GM12864 (cell line): ENCODE results near the gene OR51I2.

Experiments
- DNase-seq: peaks from one replicate; pipeline ENCODE4 v3.0.0-alpha.2; 2011; ENCODE audit warnings: low read depth
- H3K4me3 ChIP-seq: 2 replicates; pipeline ENCODE4 v1.5.1; 2011; ENCODE audit warnings: mild to moderate bottlenecking, low read depth, low read length, control low read depth
- TF ChIP-seq, protein P1 (sequence below): IDR thresholded peaks from 2 replicates; pipeline ENCODE4 v1.5.1; 2011; ENCODE audit warnings: low read depth, mild to moderate bottlenecking, moderate library complexity, low read length, control low read depth, inconsistent platforms; ENCODE audit errors: missing control alignments

The OR51I2 gene, protein sequence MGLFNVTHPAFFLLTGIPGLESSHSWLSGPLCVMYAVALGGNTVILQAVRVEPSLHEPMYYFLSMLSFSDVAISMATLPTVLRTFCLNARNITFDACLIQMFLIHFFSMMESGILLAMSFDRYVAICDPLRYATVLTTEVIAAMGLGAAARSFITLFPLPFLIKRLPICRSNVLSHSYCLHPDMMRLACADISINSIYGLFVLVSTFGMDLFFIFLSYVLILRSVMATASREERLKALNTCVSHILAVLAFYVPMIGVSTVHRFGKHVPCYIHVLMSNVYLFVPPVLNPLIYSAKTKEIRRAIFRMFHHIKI

DNA sequence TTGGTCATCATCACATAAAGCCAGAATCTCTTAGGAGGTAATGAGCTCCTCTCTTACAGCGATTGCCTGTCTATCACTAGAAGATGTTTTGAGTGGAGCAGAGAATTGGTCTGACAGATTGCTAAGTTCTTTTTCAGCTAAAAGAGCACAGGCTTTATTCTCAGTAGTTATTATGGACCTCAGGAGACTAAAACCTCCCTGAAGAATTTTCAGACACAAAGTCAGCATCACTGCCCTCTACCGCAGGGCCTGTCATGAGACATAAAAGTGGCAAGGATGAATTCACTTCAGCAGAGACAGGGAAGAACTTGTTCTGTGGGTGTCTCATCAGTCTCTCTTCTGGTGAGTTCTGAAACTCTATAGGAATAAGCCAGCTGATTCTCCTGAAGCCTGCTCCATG, at the start of gene OR51I2:
OR51I2 (plus strand) TSS at position 301 of the 400 bp plus-strand sequence. CDS start 4,166 bp downstream, outside the sequence.
- no peak for DNase-seq
- TF ChIP-seq, protein P1, sequence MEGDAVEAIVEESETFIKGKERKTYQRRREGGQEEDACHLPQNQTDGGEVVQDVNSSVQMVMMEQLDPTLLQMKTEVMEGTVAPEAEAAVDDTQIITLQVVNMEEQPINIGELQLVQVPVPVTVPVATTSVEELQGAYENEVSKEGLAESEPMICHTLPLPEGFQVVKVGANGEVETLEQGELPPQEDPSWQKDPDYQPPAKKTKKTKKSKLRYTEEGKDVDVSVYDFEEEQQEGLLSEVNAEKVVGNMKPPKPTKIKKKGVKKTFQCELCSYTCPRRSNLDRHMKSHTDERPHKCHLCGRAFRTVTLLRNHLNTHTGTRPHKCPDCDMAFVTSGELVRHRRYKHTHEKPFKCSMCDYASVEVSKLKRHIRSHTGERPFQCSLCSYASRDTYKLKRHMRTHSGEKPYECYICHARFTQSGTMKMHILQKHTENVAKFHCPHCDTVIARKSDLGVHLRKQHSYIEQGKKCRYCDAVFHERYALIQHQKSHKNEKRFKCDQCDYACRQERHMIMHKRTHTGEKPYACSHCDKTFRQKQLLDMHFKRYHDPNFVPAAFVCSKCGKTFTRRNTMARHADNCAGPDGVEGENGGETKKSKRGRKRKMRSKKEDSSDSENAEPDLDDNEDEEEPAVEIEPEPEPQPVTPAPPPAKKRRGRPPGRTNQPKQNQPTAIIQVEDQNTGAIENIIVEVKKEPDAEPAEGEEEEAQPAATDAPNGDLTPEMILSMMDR, result no peak
- H3K4me3 ChIP-seq, result no peak within 1 kb of the TSS

DNA sequence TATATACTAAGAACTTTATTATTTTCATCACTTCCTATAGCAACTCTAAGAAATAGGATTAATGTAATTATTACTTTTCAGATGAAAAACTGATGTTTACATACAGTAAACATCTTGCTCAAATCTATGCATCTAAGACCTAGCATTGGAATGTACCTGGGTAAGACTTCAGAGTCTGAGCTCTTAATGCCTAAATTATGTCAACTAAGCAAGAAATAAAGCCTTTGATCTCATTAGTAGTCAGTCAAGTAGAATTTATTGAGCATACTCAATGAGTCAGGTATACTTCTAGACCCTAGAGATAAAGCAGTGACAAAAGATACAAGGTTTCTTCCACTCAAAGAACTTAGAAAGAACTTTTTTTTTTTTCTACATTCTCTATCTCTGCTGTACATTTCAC, 44.0 kb upstream of the OR51I2 start:
- no peak for DNase-seq
- no peak overlapping the region for H3K4me3 ChIP-seq
- TF ChIP-seq, protein P1, result no peak

DNA sequence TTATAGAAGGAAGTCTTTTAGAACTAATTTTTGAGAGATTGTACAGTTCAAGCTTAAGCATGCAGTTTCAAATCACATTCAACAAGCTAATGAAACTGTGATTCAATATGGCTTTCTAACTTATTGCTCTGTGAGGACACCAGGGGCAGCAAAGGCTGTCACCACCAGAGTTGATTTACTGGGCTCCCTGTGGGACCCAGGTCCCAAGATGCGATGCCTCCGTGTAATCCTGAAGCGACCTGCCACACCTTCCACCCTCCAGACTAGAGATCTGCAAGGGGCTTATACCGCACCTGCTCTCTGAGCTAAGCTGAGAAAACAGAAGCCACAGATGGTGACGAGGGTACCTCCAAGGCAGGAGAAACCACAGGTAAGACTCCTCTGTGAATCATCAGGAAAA, 28.1 kb upstream of the OR51I2 start:
- no peak overlapping the region for H3K4me3 ChIP-seq
- TF ChIP-seq, protein P1, result no peak
- DNase-seq, result no peak

DNA sequence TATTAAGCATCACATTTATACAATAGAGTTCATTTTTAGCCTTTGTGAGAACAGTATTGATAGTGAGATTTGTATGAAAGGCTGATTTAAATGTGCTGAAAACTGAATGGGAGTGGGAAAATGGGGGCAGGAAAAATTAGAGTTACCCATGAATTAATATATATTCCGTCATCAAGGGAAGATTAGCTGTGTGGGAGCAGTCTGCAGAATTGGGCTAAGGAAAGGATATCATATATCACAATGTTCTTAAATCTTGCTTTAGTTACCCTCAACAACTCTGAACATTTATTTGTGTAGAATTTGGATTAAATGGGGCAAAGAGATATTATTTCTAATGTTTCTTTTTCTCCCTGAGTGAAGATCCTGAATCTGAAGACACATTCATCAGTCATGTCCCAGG, 27.3 kb upstream of the OR51I2 start, which contains the start of gene OR51Q1:
OR51Q1 (plus strand) TSS at position 301 of the 400 bp plus-strand sequence; CDS start at position 391, 90 bp downstream.
- TF ChIP-seq, protein P1, result no peak
- DNase-seq, result no peak
- H3K4me3 ChIP-seq, result no peak within 1 kb of the TSS

DNA sequence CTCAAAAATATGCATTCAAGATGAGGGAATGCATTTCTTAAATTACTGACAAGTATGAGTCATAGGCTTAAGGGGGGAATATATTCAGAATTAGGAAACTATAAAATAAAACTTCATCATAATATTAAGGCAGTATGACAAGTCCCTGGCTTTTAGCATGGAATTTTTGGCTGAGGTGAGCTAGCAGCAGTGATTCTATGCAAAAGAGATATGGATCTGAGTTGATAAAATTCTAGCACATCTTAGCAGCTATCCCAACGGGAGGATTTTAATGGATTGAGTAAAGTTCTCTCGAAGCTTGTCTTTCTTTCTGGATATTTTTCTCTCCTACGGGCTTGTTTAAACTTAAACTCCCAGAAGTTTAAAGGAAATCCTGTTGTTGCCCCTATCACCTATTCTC, 26.0 kb upstream of the OR51I2 start:
- TF ChIP-seq, protein P1, result no peak
- DNase-seq, result no peak
- H3K4me3 ChIP-seq, result no peak overlapping the region

DNA sequence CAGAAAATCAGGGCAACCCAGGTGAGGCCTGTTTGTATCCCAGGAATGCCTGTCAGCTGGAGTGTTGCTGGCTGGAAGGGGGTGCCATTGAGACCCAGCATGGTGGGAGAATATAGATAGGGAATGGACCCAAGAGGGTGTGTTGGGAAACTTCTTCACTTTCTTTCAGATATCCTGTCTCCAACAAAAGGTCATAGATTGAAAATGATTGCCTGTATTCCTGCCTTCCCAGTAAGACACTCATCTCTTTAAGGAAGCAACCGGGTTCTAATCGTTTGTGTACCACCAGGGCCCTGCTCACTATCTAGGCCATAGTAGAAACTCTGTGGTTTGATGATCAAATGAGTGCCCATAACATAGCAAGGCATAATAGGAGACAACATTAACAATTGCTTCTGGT, 7.7 kb upstream of the OR51I2 start, which contains the start of gene OR51I1:
OR51I1 (minus strand) TSS at position 101 of the 400 bp plus-strand sequence; CDS start at position 101, 0 bp downstream.
- H3K4me3 ChIP-seq, result no peak within 1 kb of the TSS
- no peak for DNase-seq
- TF ChIP-seq, protein P1, result no peak

DNA sequence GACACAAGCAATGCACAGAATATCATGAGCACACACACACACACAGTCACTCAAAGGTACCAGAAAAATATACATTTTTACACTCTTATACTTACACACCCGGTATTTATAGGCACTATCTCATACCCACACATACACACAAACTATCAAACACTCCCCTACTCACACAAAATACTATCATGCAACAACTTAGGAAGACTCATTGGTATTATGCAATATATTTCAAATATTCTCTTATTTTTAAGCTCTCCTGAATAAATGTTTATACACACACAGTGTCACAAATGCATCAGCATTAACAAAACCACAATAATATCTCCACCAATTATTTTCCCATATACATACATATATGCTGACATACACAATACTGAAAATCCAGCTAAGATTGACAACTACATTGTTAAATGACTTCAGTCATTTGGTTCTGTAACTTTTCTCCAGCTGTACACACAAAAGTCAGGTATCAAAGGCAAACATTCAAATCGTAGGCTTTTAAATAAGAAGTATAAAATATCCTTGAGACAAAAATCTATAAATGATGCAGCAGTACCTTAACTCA, 5.2 kb upstream of the OR51I2 start:
- no peak overlapping the region for H3K4me3 ChIP-seq
- TF ChIP-seq, protein P1, result no peak
- no peak for DNase-seq
